ENCODE results near the gene PNMA5. TPM values are rescaled to one million over a fixed set of nuclear protein-coding genes. Genes with fewer than 3 reads are reported as not detected.

PNMA5 gene
- polyA plus RNA-seq, 1 donor from 2014 or later: 1.4 TPM

DNA sequence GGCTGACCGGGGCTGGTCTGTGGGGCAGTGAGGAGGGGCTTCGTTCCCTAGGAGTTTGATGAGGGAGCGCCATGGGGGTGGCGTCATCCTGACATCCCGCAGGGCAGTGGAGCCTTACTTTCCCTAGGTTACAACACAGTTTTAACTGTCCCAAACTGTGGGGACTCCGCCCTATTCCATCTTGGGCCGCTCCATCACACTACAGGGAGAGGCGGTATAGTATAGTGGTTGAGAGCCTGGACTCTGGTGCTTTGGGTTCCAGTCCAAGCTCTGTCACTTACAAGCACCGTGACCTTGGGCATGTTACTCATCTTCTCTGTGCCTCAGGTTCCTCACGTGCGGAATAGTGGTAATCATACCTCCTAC is 51.9 kb downstream of the PNMA5 start:
- Histone ChIP-seq H3K4me3 (ENCODE audit: low read length) (peak overlapping the region; percentile 70), H3K27ac (ENCODE audit: low read length) (peak overlapping the region; percentile 49)

DNA sequence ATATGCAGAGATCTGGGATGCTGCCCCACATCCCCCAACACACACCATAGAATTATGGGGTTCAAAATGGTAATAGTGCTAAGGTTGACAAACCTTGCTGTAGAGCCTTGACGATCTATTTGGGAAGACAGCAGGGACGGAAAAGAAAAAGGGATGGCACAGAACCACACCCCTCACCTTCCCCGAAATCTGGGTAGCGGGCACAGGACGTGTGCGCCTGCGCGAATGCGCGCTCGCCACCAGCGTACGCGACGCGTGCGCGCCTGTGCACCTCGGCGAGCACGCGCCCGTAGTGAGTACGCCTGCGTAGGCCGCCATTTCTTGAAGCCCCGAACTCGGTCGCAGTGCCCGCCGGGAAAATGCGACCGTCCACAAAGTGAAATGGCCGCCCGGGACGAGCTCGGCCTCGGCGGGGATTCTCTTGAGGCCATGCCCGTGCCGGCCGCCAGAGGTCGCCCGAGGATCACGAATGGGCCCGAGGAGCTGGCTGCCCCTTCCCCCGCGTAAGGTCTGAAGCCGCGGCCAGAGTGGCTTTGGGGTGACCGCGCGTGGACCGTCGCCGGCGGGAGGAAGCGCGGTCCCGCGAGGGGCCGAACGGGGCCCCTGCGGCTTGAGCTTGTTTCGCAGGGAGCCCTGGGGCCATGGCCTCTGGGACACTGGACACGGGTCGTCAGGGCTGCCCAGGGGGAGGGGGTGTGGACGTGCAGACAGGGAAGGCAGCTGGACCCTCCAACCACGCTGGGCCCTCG is 52.4 kb downstream of the PNMA5 start:
- Histone ChIP-seq H3K9me3 (ENCODE audit: low read length) (no peaks in the 10 kb centered on the region), H3K4me3 (ENCODE audit: low read length) (peak overlapping the region; percentile 70), H3K27ac (ENCODE audit: low read length) (peak overlapping the region; percentile 71), H3K27me3 (ENCODE audit: insufficient read depth, low read depth, low read length) (no peaks in the 10 kb centered on the region), H3K9me2 (ENCODE audit: insufficient read depth, low read length) (no peaks in the 10 kb centered on the region), H4K20me1 (ENCODE audit: insufficient read depth) (no peaks in the 10 kb centered on the region), H2AFZ (ENCODE audit: low read depth, low read length) (peak overlapping the region; percentile 73), H3K4me2 (ENCODE audit: low read length) (peak overlapping the region; percentile 59), H3K79me2 (replicated peaks; ENCODE audit: insufficient read depth, low read length) (no peaks in the 10 kb centered on the region), H3K36me3 (ENCODE audit: insufficient read depth, low read length) (no peaks in the 10 kb centered on the region), H3F3A (ENCODE audit: insufficient read depth, low read length, poor library complexity, severe bottlenecking) (no peaks in the 10 kb centered on the region), H3K9ac (ENCODE audit: low read length) (peak overlapping the region; percentile 72)
- TF ChIP-seq EZH2 (IDR thresholded peaks at IDR 0.05; ENCODE audit: borderline replicate concordance, insufficient read depth, low read length, poor library complexity, severe bottlenecking): no peak
- peak; percentile 83 for TF ChIP-seq SMC3 (conservative IDR thresholded peaks at IDR 0.05; ENCODE audit: poor library complexity)
- TF ChIP-seq, protein P1, sequence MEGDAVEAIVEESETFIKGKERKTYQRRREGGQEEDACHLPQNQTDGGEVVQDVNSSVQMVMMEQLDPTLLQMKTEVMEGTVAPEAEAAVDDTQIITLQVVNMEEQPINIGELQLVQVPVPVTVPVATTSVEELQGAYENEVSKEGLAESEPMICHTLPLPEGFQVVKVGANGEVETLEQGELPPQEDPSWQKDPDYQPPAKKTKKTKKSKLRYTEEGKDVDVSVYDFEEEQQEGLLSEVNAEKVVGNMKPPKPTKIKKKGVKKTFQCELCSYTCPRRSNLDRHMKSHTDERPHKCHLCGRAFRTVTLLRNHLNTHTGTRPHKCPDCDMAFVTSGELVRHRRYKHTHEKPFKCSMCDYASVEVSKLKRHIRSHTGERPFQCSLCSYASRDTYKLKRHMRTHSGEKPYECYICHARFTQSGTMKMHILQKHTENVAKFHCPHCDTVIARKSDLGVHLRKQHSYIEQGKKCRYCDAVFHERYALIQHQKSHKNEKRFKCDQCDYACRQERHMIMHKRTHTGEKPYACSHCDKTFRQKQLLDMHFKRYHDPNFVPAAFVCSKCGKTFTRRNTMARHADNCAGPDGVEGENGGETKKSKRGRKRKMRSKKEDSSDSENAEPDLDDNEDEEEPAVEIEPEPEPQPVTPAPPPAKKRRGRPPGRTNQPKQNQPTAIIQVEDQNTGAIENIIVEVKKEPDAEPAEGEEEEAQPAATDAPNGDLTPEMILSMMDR (IDR thresholded peaks at IDR 0.05; ENCODE audit: poor library complexity, severe bottlenecking): peak; percentile 93
- TF ChIP-seq EP300 (conservative IDR thresholded peaks at IDR 0.05; ENCODE audit: poor library complexity, severe bottlenecking): peak; percentile 54
- TF ChIP-seq MXI1 (conservative IDR thresholded peaks at IDR 0.05; ENCODE audit: poor library complexity, severe bottlenecking): peak; percentile 19
- TF ChIP-seq, protein P2, sequence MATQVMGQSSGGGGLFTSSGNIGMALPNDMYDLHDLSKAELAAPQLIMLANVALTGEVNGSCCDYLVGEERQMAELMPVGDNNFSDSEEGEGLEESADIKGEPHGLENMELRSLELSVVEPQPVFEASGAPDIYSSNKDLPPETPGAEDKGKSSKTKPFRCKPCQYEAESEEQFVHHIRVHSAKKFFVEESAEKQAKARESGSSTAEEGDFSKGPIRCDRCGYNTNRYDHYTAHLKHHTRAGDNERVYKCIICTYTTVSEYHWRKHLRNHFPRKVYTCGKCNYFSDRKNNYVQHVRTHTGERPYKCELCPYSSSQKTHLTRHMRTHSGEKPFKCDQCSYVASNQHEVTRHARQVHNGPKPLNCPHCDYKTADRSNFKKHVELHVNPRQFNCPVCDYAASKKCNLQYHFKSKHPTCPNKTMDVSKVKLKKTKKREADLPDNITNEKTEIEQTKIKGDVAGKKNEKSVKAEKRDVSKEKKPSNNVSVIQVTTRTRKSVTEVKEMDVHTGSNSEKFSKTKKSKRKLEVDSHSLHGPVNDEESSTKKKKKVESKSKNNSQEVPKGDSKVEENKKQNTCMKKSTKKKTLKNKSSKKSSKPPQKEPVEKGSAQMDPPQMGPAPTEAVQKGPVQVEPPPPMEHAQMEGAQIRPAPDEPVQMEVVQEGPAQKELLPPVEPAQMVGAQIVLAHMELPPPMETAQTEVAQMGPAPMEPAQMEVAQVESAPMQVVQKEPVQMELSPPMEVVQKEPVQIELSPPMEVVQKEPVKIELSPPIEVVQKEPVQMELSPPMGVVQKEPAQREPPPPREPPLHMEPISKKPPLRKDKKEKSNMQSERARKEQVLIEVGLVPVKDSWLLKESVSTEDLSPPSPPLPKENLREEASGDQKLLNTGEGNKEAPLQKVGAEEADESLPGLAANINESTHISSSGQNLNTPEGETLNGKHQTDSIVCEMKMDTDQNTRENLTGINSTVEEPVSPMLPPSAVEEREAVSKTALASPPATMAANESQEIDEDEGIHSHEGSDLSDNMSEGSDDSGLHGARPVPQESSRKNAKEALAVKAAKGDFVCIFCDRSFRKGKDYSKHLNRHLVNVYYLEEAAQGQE (IDR thresholded peaks at IDR 0.05; ENCODE audit: borderline replicate concordance): no peak
- TF ChIP-seq POLR2AphosphoS5 (IDR thresholded peaks at IDR 0.05): peak; percentile 82
- peak; percentile 92 for TF ChIP-seq RAD21 (conservative IDR thresholded peaks at IDR 0.05)
- TF ChIP-seq TAF1 (IDR thresholded peaks at IDR 0.05; ENCODE audit: low read depth): no peak

More for the DNA sequence above, 51.9 kb downstream of the PNMA5 start:
- no peaks in the 10 kb centered on the region for H3F3A ChIP-seq (ENCODE audit: insufficient read depth, low read length, poor library complexity, severe bottlenecking)
- no peak overlapping the region for H3K4me2 ChIP-seq (ENCODE audit: low read length)
- H3K27me3 ChIP-seq (ENCODE audit: insufficient read depth, low read depth, low read length): no peaks in the 10 kb centered on the region
- peak overlapping the region; percentile 72 for H3K9ac ChIP-seq (ENCODE audit: low read length)
- no peaks in the 10 kb centered on the region for H3K9me3 ChIP-seq (ENCODE audit: low read length)
- no peaks in the 10 kb centered on the region for H4K20me1 ChIP-seq (ENCODE audit: insufficient read depth)
- peak overlapping the region; percentile 51 for H2AFZ ChIP-seq (ENCODE audit: low read depth, low read length)
- TF ChIP-seq EZH2 (IDR thresholded peaks at IDR 0.05; ENCODE audit: borderline replicate concordance, insufficient read depth, low read length, poor library complexity, severe bottlenecking) (no peak), RAD21 (conservative IDR thresholded peaks at IDR 0.05) (no peak), SMC3 (conservative IDR thresholded peaks at IDR 0.05; ENCODE audit: poor library complexity) (no peak), EP300 (conservative IDR thresholded peaks at IDR 0.05; ENCODE audit: poor library complexity, severe bottlenecking) (no peak), POLR2AphosphoS5 (IDR thresholded peaks at IDR 0.05) (no peak), MXI1 (conservative IDR thresholded peaks at IDR 0.05; ENCODE audit: poor library complexity, severe bottlenecking) (no peak), TAF1 (IDR thresholded peaks at IDR 0.05; ENCODE audit: low read depth) (no peak)
- TF ChIP-seq, protein P1 (IDR thresholded peaks at IDR 0.05; ENCODE audit: poor library complexity, severe bottlenecking): no peak
- TF ChIP-seq, protein P2 (IDR thresholded peaks at IDR 0.05; ENCODE audit: borderline replicate concordance): no peak
- H3K9me2 ChIP-seq (ENCODE audit: insufficient read depth, low read length): no peaks in the 10 kb centered on the region
- no peaks in the 10 kb centered on the region for H3K79me2 ChIP-seq (replicated peaks; ENCODE audit: insufficient read depth, low read length)
- no peaks in the 10 kb centered on the region for H3K36me3 ChIP-seq (ENCODE audit: insufficient read depth, low read length)

Measured in neural cell (in vitro differentiated cells).